ENCODE data around the gene RAB6A. TPM values are rescaled to one million over a fixed set of nuclear protein-coding genes. Genes with fewer than 3 reads are reported as not detected.

RAB6A gene
- total and polyA plus RNA-seq, 2 of the 8 experiments (the other 6 are each of a cell fraction or from before 2014, with no cell fraction given), result 24.4 to 88.6 TPM

Other genes with a start within 250 kb of the RAB6A start
- gene FAM168A, start 163.0 kb downstream of the RAB6A start, total RNA-seq (2021; fragmentation: NEBNext Ultra II Directional; extraction: Animal tissue kit (Norgen Biotek cat#: 25700)), result 21.6 and 22.8 TPM in 2 replicates
- gene FAM168A, start 163.0 kb downstream of the RAB6A start, polyA plus RNA-seq (2011; rRNA removed), result 17.1 and 24.0 TPM in 2 replicates
- gene PLEKHB1, start 114.5 kb downstream of the RAB6A start, total RNA-seq (2021; fragmentation: NEBNext Ultra II Directional; extraction: Animal tissue kit (Norgen Biotek cat#: 25700)), result 13.5 and 14.8 TPM in 2 replicates
- gene PLEKHB1, start 114.5 kb downstream of the RAB6A start, polyA plus RNA-seq (2011; rRNA removed), result 24.5 and 34.8 TPM in 2 replicates
- 59.9 and 60.7 TPM in 2 replicates for gene MRPL48, start 26.8 kb upstream of the RAB6A start, total RNA-seq (2021; fragmentation: NEBNext Ultra II Directional; extraction: Animal tissue kit (Norgen Biotek cat#: 25700))
- gene MRPL48, start 26.8 kb upstream of the RAB6A start, polyA plus RNA-seq (2011; rRNA removed), result 22.8 and 34.9 TPM in 2 replicates
- gene COA4, start 115.8 kb upstream of the RAB6A start, total RNA-seq (2021; fragmentation: NEBNext Ultra II Directional; extraction: Animal tissue kit (Norgen Biotek cat#: 25700)), result 177 TPM in 2 replicates
- gene COA4, start 115.8 kb upstream of the RAB6A start, polyA plus RNA-seq (2011; rRNA removed), result 371 and 380 TPM in 2 replicates
- gene PAAF1, start 115.9 kb upstream of the RAB6A start, total RNA-seq (2021; fragmentation: NEBNext Ultra II Directional; extraction: Animal tissue kit (Norgen Biotek cat#: 25700)), result 28.8 TPM in 2 replicates
- gene PAAF1, start 115.9 kb upstream of the RAB6A start, polyA plus RNA-seq (2011; rRNA removed), result 18.3 and 24.4 TPM in 2 replicates
- 0.54 TPM in 1 of 2 replicates, not detected in the other for gene DNAJB13, start 190.0 kb upstream of the RAB6A start, total RNA-seq (2021; fragmentation: NEBNext Ultra II Directional; extraction: Animal tissue kit (Norgen Biotek cat#: 25700))
- 0.05 and 0.27 TPM in 2 replicates for gene DNAJB13, start 190.0 kb upstream of the RAB6A start, polyA plus RNA-seq (2011; rRNA removed)
- 39.8 and 46.2 TPM in 2 replicates for gene UCP2, start 221.8 kb upstream of the RAB6A start, total RNA-seq (2021; fragmentation: NEBNext Ultra II Directional; extraction: Animal tissue kit (Norgen Biotek cat#: 25700))
- 55.2 and 79.1 TPM in 2 replicates for gene UCP2, start 221.8 kb upstream of the RAB6A start, polyA plus RNA-seq (2011; rRNA removed)
- 0.92 and 1.3 TPM in 2 replicates for gene UCP3, start 248.0 kb upstream of the RAB6A start, total RNA-seq (2021; fragmentation: NEBNext Ultra II Directional; extraction: Animal tissue kit (Norgen Biotek cat#: 25700))
- 0.67 and 0.85 TPM in 2 replicates for gene UCP3, start 248.0 kb upstream of the RAB6A start, polyA plus RNA-seq (2011; rRNA removed)

Measured in H1 (cell line).